Testis (tissue), 2 donors: Measurements from ENCODE around the gene ASCC1.

ENCODE experiments used
- POLR2A ChIP-seq: fragments of 450-650 bp; IDR thresholded peaks from one replicate; pipeline ENCODE4 v1.6.1; 2017; ENCODE audit warnings: antibody characterized with exemption, mild to moderate bottlenecking, moderate library complexity
- TF ChIP-seq, protein P1 (sequence below), 3 experiments: fragments of 450-650 bp in 2 of 3; fragments of 200-600 bp in 1 of 3; sonication (generic) in 1 of 3; IDR thresholded peaks; one replicate each; pipeline ENCODE4 v1.5.1; 2016 to 2019; ENCODE audit warnings: antibody characterized with exemption in 3 of 3, mild to moderate bottlenecking in 2 of 3, moderate library complexity in 1 of 3

DNA sequence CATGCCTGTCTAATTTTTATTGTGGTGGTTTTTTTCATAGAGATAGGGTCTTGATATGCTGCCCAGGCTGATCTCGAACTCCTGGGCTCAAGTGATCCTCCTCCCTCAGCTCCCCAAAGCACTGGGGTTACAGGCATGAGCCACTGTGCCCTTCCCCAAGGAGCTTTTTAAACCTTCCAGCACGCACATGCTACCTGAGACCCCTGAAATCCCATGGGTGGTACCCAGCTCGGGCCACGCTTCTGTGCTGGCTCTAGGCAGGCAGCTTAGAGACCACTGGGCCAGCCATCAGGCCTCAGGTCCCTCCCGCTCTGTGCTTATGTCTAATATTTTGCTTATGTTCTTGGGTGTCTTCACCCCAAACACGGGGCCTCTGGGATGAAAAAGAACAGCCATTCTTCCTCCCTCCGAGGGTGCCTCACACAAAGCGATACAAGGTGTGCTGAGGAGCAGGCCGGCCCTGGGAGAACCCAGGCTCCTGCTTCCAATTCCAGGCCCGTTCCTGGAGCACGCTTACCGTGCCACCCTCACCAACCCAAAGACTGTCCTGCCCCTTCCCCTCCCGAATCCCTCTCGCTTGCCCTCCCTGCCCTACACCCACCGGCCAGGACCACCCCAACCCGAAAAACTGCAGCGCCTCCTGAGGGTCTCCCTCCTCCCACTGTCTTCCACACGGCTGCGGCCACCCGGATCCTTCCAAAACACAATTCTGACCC lies 138.6 kb downstream of the ASCC1 start:
- TF ChIP-seq, protein P1, sequence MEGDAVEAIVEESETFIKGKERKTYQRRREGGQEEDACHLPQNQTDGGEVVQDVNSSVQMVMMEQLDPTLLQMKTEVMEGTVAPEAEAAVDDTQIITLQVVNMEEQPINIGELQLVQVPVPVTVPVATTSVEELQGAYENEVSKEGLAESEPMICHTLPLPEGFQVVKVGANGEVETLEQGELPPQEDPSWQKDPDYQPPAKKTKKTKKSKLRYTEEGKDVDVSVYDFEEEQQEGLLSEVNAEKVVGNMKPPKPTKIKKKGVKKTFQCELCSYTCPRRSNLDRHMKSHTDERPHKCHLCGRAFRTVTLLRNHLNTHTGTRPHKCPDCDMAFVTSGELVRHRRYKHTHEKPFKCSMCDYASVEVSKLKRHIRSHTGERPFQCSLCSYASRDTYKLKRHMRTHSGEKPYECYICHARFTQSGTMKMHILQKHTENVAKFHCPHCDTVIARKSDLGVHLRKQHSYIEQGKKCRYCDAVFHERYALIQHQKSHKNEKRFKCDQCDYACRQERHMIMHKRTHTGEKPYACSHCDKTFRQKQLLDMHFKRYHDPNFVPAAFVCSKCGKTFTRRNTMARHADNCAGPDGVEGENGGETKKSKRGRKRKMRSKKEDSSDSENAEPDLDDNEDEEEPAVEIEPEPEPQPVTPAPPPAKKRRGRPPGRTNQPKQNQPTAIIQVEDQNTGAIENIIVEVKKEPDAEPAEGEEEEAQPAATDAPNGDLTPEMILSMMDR (IDR thresholded peaks at IDR 0.05): no peak
- no peak for TF ChIP-seq POLR2A
